ENCODE results near the gene RHBDL2.
"Not testable (repeated sequence)": the region's sequence is repeated elsewhere in the genome, so short reads cannot be mapped to it uniquely, and the experiment has no call there.

Gene RHBDL2

GRCh38 chr1:38875811-38876210, 65.8 kb downstream of the RHBDL2 start:
- no peak for DNase-seq (ENCODE audit: low spot score)

- DNase-seq (ENCODE audit: low spot score): peak; percentile 91
Measured at GRCh38 chr1:38873027-38873969, 68.3 kb downstream of the RHBDL2 start, which contains the start of gene MYCBP. Gene MYCBP, minus strand, starts transcription at chr1:38873348. Its CDS starts 43 bp downstream, at chr1:38873305.

- DNase-seq (ENCODE audit: low spot score): no peak
Measured at GRCh38 chr1:38872401-38873026, 69.1 kb downstream of the RHBDL2 start.

- DNase-seq (ENCODE audit: low spot score): no peak
Measured at GRCh38 chr1:38870996-38871395, 70.6 kb downstream of the RHBDL2 start.

GRCh38 chr1:38867208-38867607, 74.4 kb downstream of the RHBDL2 start:
- DNase-seq (ENCODE audit: low spot score): no peak

GRCh38 chr1:38865112-38865715, 76.4 kb downstream of the RHBDL2 start:
- DNase-seq (ENCODE audit: low spot score): no peak

GRCh38 chr1:38860454-38860795, 81.2 kb downstream of the RHBDL2 start:
- no peak for DNase-seq (ENCODE audit: low spot score)

- DNase-seq (ENCODE audit: low spot score): peak; percentile 95
Measured at GRCh38 chr1:38859561-38860453, 81.8 kb downstream of the RHBDL2 start, which contains the start of gene RRAGC. Gene RRAGC, minus strand, starts transcription at chr1:38859772. Its CDS starts 126 bp downstream, at chr1:38859646.

- DNase-seq (ENCODE audit: low spot score): peak; percentile 15
Measured at GRCh38 chr1:38858833-38859560, 82.6 kb downstream of the RHBDL2 start.

GRCh38 chr1:38852780-38853179, 88.8 kb downstream of the RHBDL2 start:
- DNase-seq (ENCODE audit: low spot score): no peak

GRCh38 chr1:38848071-38848470, 93.6 kb downstream of the RHBDL2 start:
- no peak for DNase-seq (ENCODE audit: low spot score)

GRCh38 chr1:38846210-38846609, 95.4 kb downstream of the RHBDL2 start:
- no peak for DNase-seq (ENCODE audit: low spot score)

- not testable (repeated sequence) for DNase-seq (ENCODE audit: low spot score)
Measured at GRCh38 chr1:38845088-38845487, 96.5 kb downstream of the RHBDL2 start.

- DNase-seq (ENCODE audit: low spot score): no peak
Measured at GRCh38 chr1:38840281-38840680, 101.3 kb downstream of the RHBDL2 start.

- DNase-seq (ENCODE audit: low spot score): no peak
Measured at GRCh38 chr1:38839363-38839762, 102.3 kb downstream of the RHBDL2 start.

GRCh38 chr1:38836316-38836715, 105.3 kb downstream of the RHBDL2 start:
- not testable (repeated sequence) for DNase-seq (ENCODE audit: low spot score)
